PC-3 (cell line): Measurements from ENCODE around the gene HENMT1. TPM values are rescaled to one million over a fixed set of nuclear protein-coding genes. Genes with fewer than 3 reads are reported as not detected.

Source experiments
- ATAC-seq: fragments of 200-7000 bp; cut with Tn5 transposase; 2 replicates; pipeline ENCODE4 v1.9.1; 2020; ENCODE audit warnings: mild to moderate bottlenecking, moderate library complexity
- BruUV-seq: library from RNA; stranded (reverse); fragments of 400-500 nt; replicated peaks from 2 replicates; lab custom pipeline; 2021; lab: Mats Ljungman, UMichigan
- CTCF ChIA-PET: fragments of 300-600 bp; sonication (Branson Sonifier 250); formaldehyde crosslinking; loops from one replicate; lab custom pipeline; 2022; ENCODE audit warnings: antibody characterized with exemption; lab: Charles Lee
- POLR2A ChIA-PET: fragments of 300-600 bp; sonication (Branson Sonifier 250); formaldehyde crosslinking; loops from one replicate; lab custom pipeline; 2022; ENCODE audit warnings: antibody characterized with exemption; ENCODE audit not compliant: unreplicated experiment; lab: Charles Lee
- DNase-seq: peaks from one replicate; pipeline ENCODE4 v3.0.0-alpha.2; 2015
- H2AFZ ChIP-seq: fragments of 300-600 bp; sonication (generic); 2 replicates; pipeline ENCODE4 v1.6.0; 2016; ENCODE audit warnings: antibody characterized with exemption, low read length
- H3F3A ChIP-seq: fragments of 300-600 bp; sonication (generic); one replicate; pipeline ENCODE4 v1.6.0; 2017; ENCODE audit warnings: antibody characterized with exemption, low read length, control low read depth, mild to moderate bottlenecking; ENCODE audit not compliant: unreplicated experiment
- H3K27ac ChIP-seq: fragments of 300-600 bp; sonication (generic); 2 replicates; pipeline ENCODE4 v1.5.1; 2016; ENCODE audit warnings: mild to moderate bottlenecking, low read length
- H3K27me3 ChIP-seq: fragments of 300-600 bp; sonication (generic); 2 replicates; pipeline ENCODE4 v1.6.1; 2016; ENCODE audit warnings: low read length, mixed read lengths
- H3K36me3 ChIP-seq: fragments of 300-600 bp; sonication (generic); 2 replicates; pipeline ENCODE4 v1.6.1; 2016; ENCODE audit warnings: low read depth, mixed run types, low read length, mixed read lengths
- H3K4me1 ChIP-seq: fragments of 300-600 bp; sonication (generic); 2 replicates; pipeline ENCODE4 v1.5.1; 2016; ENCODE audit warnings: low read length; ENCODE audit not compliant: insufficient read depth
- H3K4me2 ChIP-seq: fragments of 300-600 bp; sonication (generic); 2 replicates; pipeline ENCODE4 v1.6.0; 2016; ENCODE audit warnings: low read length
- H3K4me3 ChIP-seq: fragments of 300-600 bp; sonication (generic); 2 replicates; pipeline ENCODE4 v1.5.1; 2016; ENCODE audit warnings: mild to moderate bottlenecking, low read length, mixed read lengths
- H3K79me2 ChIP-seq: fragments of 300-600 bp; sonication (generic); 2 replicates; pipeline ENCODE4 v1.6.1; 2017; ENCODE audit warnings: low read length, mixed read lengths
- H3K9ac ChIP-seq: fragments of 300-600 bp; sonication (generic); 2 replicates; pipeline ENCODE4 v1.6.0; 2016; ENCODE audit warnings: mild to moderate bottlenecking, low read length
- H3K9me2 ChIP-seq: fragments of 300-600 bp; sonication (generic); replicated peaks from 2 replicates; pipeline ENCODE4 v1.6.1; 2016; ENCODE audit warnings: mixed run types, low read length, mixed read lengths
- H3K9me3 ChIP-seq: fragments of 300-600 bp; sonication (generic); 2 replicates; pipeline ENCODE4 v1.6.1; 2016; ENCODE audit warnings: low read length, mixed read lengths
- H4K20me1 ChIP-seq: fragments of 300-600 bp; sonication (generic); 2 replicates; pipeline ENCODE4 v1.6.1; 2016; ENCODE audit warnings: low read length, mixed read lengths
- EZH2 ChIP-seq: fragments of 300-600 bp; sonication (generic); IDR thresholded peaks from one replicate; pipeline ENCODE4 v1.6.1; 2017; ENCODE audit warnings: antibody characterized with exemption, mild to moderate bottlenecking, low read length; ENCODE audit not compliant: unreplicated experiment
- EZH2phosphoT487 ChIP-seq: fragments of 300-600 bp; sonication (generic); IDR thresholded peaks from 2 replicates; pipeline ENCODE4 v1.6.1; 2018; ENCODE audit warnings: mild to moderate bottlenecking, antibody characterized with exemption, low read length, borderline replicate concordance
- intact Hi-C: fragments of 100-400 bp; cut with micrococcal nuclease; formaldehyde crosslinking; loops from 2 replicates; pipeline ENCODE4 v1.9.0; 2023
- total RNA-seq: library from RNA; depleted of rRNA; stranded (reverse); fragments of >200 nt; gene quantifications from 2 replicates; pipeline ENCODE4 v1.2.3, GENCODE V29; 2014
- TF ChIP-seq, protein P1 (sequence below): fragments of 300-600 bp; sonication (generic); conservative IDR thresholded peaks from 2 replicates; pipeline ENCODE4 v1.5.1; 2017; ENCODE audit warnings: antibody characterized with exemption, low read depth, mild to moderate bottlenecking, low read length

Gene HENMT1
- total RNA-seq, 1 experiment from 2014 or later = 1.3 TPM

DNA sequence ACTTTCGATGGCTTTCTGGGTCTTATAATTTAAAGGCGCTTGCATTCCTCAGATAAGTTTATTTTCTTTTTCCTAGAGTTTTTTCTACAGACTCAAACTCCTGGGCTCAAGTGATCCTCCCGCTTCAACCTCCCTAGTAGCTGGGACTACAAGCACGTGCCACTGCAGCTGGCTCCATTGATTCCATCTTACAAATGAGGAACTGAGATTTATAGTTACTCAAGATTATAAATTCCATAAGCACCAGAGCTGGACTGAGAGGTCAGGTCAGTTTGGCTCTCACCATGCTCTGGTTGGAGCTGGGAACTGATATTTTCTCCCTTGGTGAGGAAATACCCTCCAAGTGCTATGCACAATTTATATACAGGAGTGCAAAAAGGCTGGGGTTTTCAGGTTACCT is 17.8 kb upstream of the HENMT1 start:
- no peak for TF ChIP-seq EZH2phosphoT487
- no peak for TF ChIP-seq EZH2
- TF ChIP-seq, protein P1, sequence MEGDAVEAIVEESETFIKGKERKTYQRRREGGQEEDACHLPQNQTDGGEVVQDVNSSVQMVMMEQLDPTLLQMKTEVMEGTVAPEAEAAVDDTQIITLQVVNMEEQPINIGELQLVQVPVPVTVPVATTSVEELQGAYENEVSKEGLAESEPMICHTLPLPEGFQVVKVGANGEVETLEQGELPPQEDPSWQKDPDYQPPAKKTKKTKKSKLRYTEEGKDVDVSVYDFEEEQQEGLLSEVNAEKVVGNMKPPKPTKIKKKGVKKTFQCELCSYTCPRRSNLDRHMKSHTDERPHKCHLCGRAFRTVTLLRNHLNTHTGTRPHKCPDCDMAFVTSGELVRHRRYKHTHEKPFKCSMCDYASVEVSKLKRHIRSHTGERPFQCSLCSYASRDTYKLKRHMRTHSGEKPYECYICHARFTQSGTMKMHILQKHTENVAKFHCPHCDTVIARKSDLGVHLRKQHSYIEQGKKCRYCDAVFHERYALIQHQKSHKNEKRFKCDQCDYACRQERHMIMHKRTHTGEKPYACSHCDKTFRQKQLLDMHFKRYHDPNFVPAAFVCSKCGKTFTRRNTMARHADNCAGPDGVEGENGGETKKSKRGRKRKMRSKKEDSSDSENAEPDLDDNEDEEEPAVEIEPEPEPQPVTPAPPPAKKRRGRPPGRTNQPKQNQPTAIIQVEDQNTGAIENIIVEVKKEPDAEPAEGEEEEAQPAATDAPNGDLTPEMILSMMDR = no peak
- no peak overlapping the region for H3K4me3 ChIP-seq
- no peaks in the 10 kb centered on the region for H4K20me1 ChIP-seq
- CTCF ChIA-PET = no interaction called here
- POLR2A ChIA-PET = no interaction called here
- no peak overlapping the region for H3K27ac ChIP-seq
- no peaks in the 10 kb centered on the region for H3K4me1 ChIP-seq
- H3K9me2 ChIP-seq = no peaks in the 10 kb centered on the region
- no TSS peak for BruUV-seq
- H3K27me3 ChIP-seq = no peaks in the 10 kb centered on the region
- no peak overlapping the region for H3K4me2 ChIP-seq
- ATAC-seq = no peak
- H3K9ac ChIP-seq = no peak overlapping the region
- no peaks in the 10 kb centered on the region for H3K9me3 ChIP-seq
- intact Hi-C loops = no loop called here
- H2AFZ ChIP-seq = no peak overlapping the region
- H3K79me2 ChIP-seq = no peaks in the 10 kb centered on the region
- no peak for DNase-seq
- H3F3A ChIP-seq = no peaks in the 10 kb centered on the region
- H3K36me3 ChIP-seq = no peaks in the 10 kb centered on the region

DNA sequence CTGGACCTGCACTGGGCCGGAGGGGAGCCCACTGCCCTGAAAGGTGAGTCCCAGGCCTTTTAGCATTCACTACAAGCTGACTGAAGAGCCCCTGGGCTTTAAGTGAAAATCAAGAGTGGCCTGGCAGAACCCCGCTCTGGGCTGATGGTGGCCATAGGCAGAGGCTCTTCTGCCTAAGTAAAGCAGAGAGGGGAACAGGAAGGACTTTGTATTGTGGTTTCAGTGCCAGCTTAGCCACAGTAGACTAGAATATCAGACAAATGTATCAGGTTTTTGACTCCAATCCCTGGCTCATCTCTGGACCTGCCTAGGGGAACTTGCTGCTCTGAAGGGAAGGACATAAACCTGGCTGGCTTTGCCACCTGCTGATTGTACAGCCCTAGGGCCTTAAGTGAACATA is 10.2 kb upstream of the HENMT1 start:
- no peak overlapping the region for H3K27ac ChIP-seq
- H3K36me3 ChIP-seq = no peaks in the 10 kb centered on the region
- DNase-seq (no peak), ATAC-seq (no peak)
- intact Hi-C loops = no loop called here
- no peak overlapping the region for H3K4me3 ChIP-seq
- H3K79me2 ChIP-seq = no peaks in the 10 kb centered on the region
- no peaks in the 10 kb centered on the region for H4K20me1 ChIP-seq
- H3K4me2 ChIP-seq = no peak overlapping the region
- H3K27me3 ChIP-seq = no peaks in the 10 kb centered on the region
- CTCF ChIA-PET = no interaction called here
- no peaks in the 10 kb centered on the region for H3K9me2 ChIP-seq
- no TSS peak for BruUV-seq
- no peaks in the 10 kb centered on the region for H3K4me1 ChIP-seq
- TF ChIP-seq EZH2phosphoT487 (no peak), EZH2 (no peak)
- TF ChIP-seq, protein P1 = no peak
- no peak overlapping the region for H2AFZ ChIP-seq
- H3F3A ChIP-seq = no peaks in the 10 kb centered on the region
- no peak overlapping the region for H3K9ac ChIP-seq
- POLR2A ChIA-PET = no interaction called here
- H3K9me3 ChIP-seq = no peaks in the 10 kb centered on the region

GRCh38 chr1:108670131-108670773 is 9.4 kb upstream of the HENMT1 start:
- Histone ChIP-seq H3K36me3 (no peaks in the 10 kb centered on the region), H3K27me3 (no peaks in the 10 kb centered on the region), H3K4me1 (no peaks in the 10 kb centered on the region), H3K4me3 (no peak overlapping the region), H3K79me2 (no peaks in the 10 kb centered on the region), H2AFZ (no peak overlapping the region), H3F3A (no peaks in the 10 kb centered on the region), H4K20me1 (no peaks in the 10 kb centered on the region), H3K4me2 (no peak overlapping the region), H3K9ac (no peak overlapping the region), H3K9me3 (no peaks in the 10 kb centered on the region), H3K27ac (no peak overlapping the region), H3K9me2 (no peaks in the 10 kb centered on the region)
- DNase-seq (no peak), ATAC-seq (no peak)
- intact Hi-C loops = no loop called here
- BruUV-seq = no TSS peak
- TF ChIP-seq EZH2phosphoT487 (no peak), EZH2 (no peak)
- TF ChIP-seq, protein P1 = no peak
- ChIA-PET POLR2A (no interaction called here), CTCF (no interaction called here)
